Transverse colon (tissue), 4 donors: ENCODE results near the gene LILRB3. TPM values are rescaled to one million over a fixed set of nuclear protein-coding genes. Genes with fewer than 3 reads are reported as not detected.
A peak's percentile ranks its signal among the peaks of the same experiment; 100 is the strongest.

Experiments used
- DNase-seq: peaks from one replicate; pipeline ENCODE4 v3.0.0-alpha.2; 2019
- H3K27ac ChIP-seq, 4 donors: fragments of 200-600 bp; sonication (generic); 2 replicates each; pipeline ENCODE4 v1.5.1; 2016 to 2018; ENCODE audit warnings: inconsistent platforms in 4 of 4
- H3K27me3 ChIP-seq: fragments of 200-600 bp; sonication (generic); 2 replicates; pipeline ENCODE4 v1.5.1; 2017; ENCODE audit warnings: inconsistent platforms
- H3K36me3 ChIP-seq, 4 donors: fragments of 200-600 bp; sonication (generic); 2 replicates each; pipeline ENCODE4 v1.5.1; 2017 to 2019; ENCODE audit warnings: inconsistent platforms in 4 of 4
- H3K4me1 ChIP-seq, 4 donors: fragments of 200-600 bp; sonication (generic); 2 replicates each; pipeline ENCODE4 v1.5.1; 2017 to 2020; ENCODE audit warnings: inconsistent platforms in 4 of 4
- H3K4me3 ChIP-seq, 4 donors: fragments of 200-600 bp; sonication (generic); 1 replicate in 1 of 4; 2 replicates in 3 of 4; pipeline versions ENCODE4 v1.5.1 to v1.6.1; 2017 to 2019; ENCODE audit warnings: inconsistent platforms in 4 of 4
- H3K9me3 ChIP-seq, 2 donors: fragments of 200-600 bp; sonication (generic); 2 replicates each; pipeline ENCODE4 v1.5.1; 2017 to 2019; ENCODE audit warnings: inconsistent platforms in 2 of 2
- EP300 ChIP-seq: sonication (generic); formaldehyde crosslinking; IDR thresholded peaks from one replicate; pipeline ENCODE4 v1.6.1; 2017; ENCODE audit warnings: antibody characterized with exemption, low read depth
- POLR2A ChIP-seq: fragments of 450-650 bp; IDR thresholded peaks from one replicate; pipeline ENCODE4 v1.6.1; 2016; ENCODE audit warnings: antibody characterized with exemption, mild to moderate bottlenecking, moderate library complexity
- POLR2AphosphoS5 ChIP-seq, 3 donors: sonication (generic); formaldehyde crosslinking; IDR thresholded peaks; one replicate each; pipeline ENCODE4 v1.6.1; 2016; ENCODE audit warnings: antibody characterized with exemption in 3 of 3
- WGBS, 2 donors: methylation state at CpG; one replicate each; pipeline ENCODE4 v1.1.5; 2018; ENCODE audit warnings: low coverage in 1 of 2; 5-methylcytosine and 5-hydroxymethylcytosine counted together
- in situ Hi-C, 4 donors: fragments of 200-750 bp; cut with MboI; loops; one replicate each; pipeline versions ENCODE4 v1.15.0 to v1.15.1; 2017; ENCODE audit warnings: low sequenced_read_pairs in 3 of 4, low pct_ligation_motif_present in 1 of 4, low pct_unique_long_range_greater_than_20kb in 1 of 4
- intact Hi-C: fragments of 100-400 bp; cut with DNase I; formaldehyde crosslinking; loops from one replicate; pipeline ENCODE4 v1.15.1; 2023; ENCODE audit warnings: low total_unique reads
- total RNA-seq, 4 donors: library from RNA; depleted of rRNA; stranded (reverse); fragments of >200 nt; gene quantifications; one replicate each; pipeline ENCODE4 v1.1.0, GENCODE V29; 2016
- TF ChIP-seq, protein P1 (sequence below), 5 experiments: fragments of 200-600 bp in 3 of 5; fragments of 450-650 bp in 2 of 5; sonication (generic) in 3 of 5; IDR thresholded peaks; 1 replicate in 2 of 5; 2 replicates in 3 of 5; pipeline ENCODE4 v1.5.1; 2016 to 2017; ENCODE audit warnings: antibody characterized with exemption in 5 of 5, inconsistent platforms in 3 of 5, mild to moderate bottlenecking in 2 of 5, moderate library complexity in 1 of 5

LILRB3 gene
- total RNA-seq, 4 donors from 2014 or later = 2.2 to 7.6 (median 4.6) TPM

DNA sequence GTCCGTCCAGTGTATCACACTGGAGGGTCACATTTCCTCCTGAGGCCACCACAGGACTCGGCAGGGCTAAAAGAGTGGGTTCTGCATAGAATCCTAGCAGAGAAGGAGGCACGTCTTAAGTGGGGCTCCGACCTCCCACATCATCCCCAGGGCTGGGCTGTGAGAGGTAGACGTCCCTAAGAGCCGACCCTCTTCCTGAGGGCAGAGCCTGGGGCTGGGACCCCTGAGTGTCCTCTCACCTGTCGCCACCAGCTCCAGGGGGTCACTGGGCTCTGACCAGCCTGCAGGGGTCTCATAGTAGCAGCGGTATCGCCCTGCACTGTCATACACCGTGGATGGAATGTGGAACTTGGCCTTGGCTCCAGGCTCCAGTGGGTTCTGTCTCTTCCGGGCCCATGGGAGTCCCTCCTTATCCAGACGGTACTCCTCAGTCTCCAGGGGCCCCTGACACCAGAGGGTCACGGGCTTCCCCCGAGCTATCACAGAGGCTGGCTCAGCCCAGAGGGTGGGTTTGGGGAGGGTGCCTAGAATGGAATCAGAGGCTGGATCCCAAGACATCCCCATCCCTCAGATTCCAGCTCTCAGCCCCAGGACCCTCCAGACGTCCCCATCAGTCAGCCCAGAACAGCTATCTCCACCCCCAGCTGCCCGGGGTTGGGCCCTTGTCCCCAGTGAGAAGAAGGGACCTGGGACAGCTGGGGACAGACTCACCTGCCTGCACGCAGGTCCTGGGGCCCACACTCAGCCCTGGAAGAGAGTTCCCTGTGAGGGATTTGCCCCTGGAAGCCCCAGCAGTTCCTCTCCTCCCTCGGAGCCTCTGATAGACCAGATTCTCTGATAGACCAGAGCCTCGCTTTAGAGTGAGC is 33.7 kb upstream of the LILRB3 start:
- no peaks in the 10 kb centered on the region for H3K9me3 ChIP-seq
- peak overlapping the region in 1 of 4 donors; percentile 3 for H3K4me3 ChIP-seq
- TF ChIP-seq, protein P1, sequence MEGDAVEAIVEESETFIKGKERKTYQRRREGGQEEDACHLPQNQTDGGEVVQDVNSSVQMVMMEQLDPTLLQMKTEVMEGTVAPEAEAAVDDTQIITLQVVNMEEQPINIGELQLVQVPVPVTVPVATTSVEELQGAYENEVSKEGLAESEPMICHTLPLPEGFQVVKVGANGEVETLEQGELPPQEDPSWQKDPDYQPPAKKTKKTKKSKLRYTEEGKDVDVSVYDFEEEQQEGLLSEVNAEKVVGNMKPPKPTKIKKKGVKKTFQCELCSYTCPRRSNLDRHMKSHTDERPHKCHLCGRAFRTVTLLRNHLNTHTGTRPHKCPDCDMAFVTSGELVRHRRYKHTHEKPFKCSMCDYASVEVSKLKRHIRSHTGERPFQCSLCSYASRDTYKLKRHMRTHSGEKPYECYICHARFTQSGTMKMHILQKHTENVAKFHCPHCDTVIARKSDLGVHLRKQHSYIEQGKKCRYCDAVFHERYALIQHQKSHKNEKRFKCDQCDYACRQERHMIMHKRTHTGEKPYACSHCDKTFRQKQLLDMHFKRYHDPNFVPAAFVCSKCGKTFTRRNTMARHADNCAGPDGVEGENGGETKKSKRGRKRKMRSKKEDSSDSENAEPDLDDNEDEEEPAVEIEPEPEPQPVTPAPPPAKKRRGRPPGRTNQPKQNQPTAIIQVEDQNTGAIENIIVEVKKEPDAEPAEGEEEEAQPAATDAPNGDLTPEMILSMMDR (IDR thresholded peaks at IDR 0.05) = no peak
- TF ChIP-seq EP300 = no peak
- TF ChIP-seq POLR2A = no peak
- no peak for TF ChIP-seq POLR2AphosphoS5 (IDR thresholded peaks at IDR 0.05)
- H3K27me3 ChIP-seq = peaks cover 29% of the 10 kb centered on the region
- H3K27ac ChIP-seq = peak overlapping the region in 1 of 4 donors; percentile 21
- WGBS, 2 donors = 70% methylated on average over 19 of the region's 19 CpGs; no CpG with 5 or more reads in 1 of the 2 donors
- in situ Hi-C loops (no loop called here), intact Hi-C loops (no loop called here)
- DNase-seq = no peak
- H3K36me3 ChIP-seq = no peaks in the 10 kb centered on the region
- no peaks in the 10 kb centered on the region for H3K4me1 ChIP-seq

DNA sequence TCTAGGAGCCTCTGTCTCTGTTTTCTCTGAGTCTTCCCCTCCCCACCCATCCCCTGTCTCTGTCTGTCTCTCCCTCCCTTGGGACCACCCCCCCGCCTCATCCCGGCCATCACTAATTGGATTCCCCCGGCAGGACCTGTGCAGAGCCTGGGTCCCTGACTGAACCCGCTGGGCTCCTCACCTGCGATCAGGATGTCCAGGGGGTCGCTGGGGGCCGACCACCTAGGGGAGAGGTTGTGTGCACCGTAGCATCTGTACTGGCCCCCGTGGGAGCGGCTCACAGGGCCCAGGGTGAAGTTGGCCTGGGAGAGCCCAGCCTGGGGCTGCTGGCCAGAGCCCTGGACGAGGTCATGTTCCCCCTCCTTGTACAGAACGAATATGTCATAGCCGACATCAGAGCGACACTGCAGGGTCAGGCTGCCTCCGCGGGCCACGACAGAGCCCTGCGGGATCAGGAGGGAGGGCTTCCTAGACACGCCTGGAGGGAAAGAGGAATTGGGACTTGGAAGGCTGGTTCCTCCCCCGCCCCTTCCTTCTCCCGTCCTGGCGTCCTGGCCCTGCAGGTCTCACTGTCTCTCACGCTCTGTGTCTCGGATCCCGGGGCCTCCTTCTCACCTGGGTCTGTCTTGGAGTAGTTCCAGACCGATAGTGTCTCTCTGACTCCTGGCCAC is 32.4 kb upstream of the LILRB3 start:
- Histone ChIP-seq H3K4me1 (no peaks in the 10 kb centered on the region), H3K27me3 (peaks cover 29% of the 10 kb centered on the region), H3K27ac (no peak overlapping the region), H3K4me3 (no peak overlapping the region), H3K9me3 (no peaks in the 10 kb centered on the region), H3K36me3 (no peaks in the 10 kb centered on the region)
- WGBS, 2 donors = 57% methylated on average over 26 of the region's 26 CpGs; no CpG with 5 or more reads in 1 of the 2 donors
- DNase-seq = no peak
- in situ Hi-C loops (no loop called here), intact Hi-C loops (no loop called here)
- TF ChIP-seq POLR2AphosphoS5 (IDR thresholded peaks at IDR 0.05) (no peak), EP300 (no peak), POLR2A (no peak)
- TF ChIP-seq, protein P1 (IDR thresholded peaks at IDR 0.05) = no peak

DNA sequence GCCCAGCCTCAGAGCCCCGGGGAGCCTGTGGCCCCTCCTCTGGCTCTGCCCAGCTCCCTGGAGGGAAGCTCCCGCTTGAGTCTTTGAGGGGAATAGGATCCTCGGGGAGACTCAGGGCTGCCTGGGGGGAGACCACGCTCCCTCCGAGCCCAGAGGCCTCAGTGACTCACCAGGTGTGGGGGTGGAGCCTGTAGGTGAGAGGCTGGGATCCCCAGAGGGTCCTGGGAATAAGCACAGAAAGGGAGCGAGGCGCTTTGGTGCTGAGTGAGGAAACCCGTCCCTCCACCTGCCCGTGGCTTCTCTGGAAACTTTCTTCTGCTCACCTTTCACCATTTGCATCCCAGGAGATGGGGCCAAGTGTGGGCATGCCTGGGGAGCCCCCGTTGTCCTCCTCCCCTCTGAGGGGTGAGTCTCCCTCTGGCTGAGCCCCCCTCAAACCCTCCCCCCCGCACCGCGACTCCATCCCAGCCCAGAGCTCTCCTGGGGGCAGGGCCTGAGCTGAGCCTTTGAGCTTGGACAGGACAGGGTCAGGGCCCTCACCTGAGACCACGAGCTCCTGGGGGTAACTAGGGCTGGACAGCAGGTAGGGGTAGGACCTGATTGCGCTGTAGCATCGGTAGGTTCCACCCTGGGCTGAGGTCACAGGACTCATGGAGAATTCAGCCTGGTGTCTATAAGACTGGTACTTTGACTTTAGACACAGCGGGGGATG is 31.5 kb upstream of the LILRB3 start:
- no peaks in the 10 kb centered on the region for H3K36me3 ChIP-seq
- in situ Hi-C loops = no loop called here
- no peak for DNase-seq

More for the DNA sequence above, 31.5 kb upstream of the LILRB3 start:
- no peak for TF ChIP-seq EP300
- TF ChIP-seq POLR2A = no peak
- TF ChIP-seq, protein P1 (IDR thresholded peaks at IDR 0.05) = no peak
- no peak for TF ChIP-seq POLR2AphosphoS5 (IDR thresholded peaks at IDR 0.05)
- Histone ChIP-seq H3K27me3 (peaks cover 29% of the 10 kb centered on the region), H3K4me3 (no peak overlapping the region), H3K4me1 (no peaks in the 10 kb centered on the region), H3K27ac (no peak overlapping the region), H3K9me3 (no peaks in the 10 kb centered on the region)
- WGBS, 2 donors = 43% methylated on average over 16 of the region's 17 CpGs; no CpG with 5 or more reads in 1 of the 2 donors
- intact Hi-C loops = no loop called here
